Adrenal gland (tissue), 5 donors: ENCODE results near the gene EFHC1.

ENCODE experiments used
- POLR2A ChIP-seq, 2 donors: fragments of 450-650 bp; IDR thresholded peaks; one replicate each; pipeline ENCODE4 v1.6.1; 2017; ENCODE audit warnings: antibody characterized with exemption in 2 of 2, mild to moderate bottlenecking in 2 of 2, moderate library complexity in 1 of 2
- TF ChIP-seq, protein P1 (sequence below), 6 experiments: fragments of 450-650 bp in 4 of 6; fragments of 200-600 bp in 2 of 6; sonication (generic) in 1 of 6; IDR thresholded peaks; 1 replicate in 5 of 6; 2 replicates in 1 of 6; pipeline versions ENCODE4 v1.5.1 to v1.8.0; 2016 to 2021; ENCODE audit warnings: antibody characterized with exemption in 6 of 6, mild to moderate bottlenecking in 2 of 6, moderate library complexity in 1 of 6
- donor health status: DM: no; HTN: no; CAD: no.

DNA sequence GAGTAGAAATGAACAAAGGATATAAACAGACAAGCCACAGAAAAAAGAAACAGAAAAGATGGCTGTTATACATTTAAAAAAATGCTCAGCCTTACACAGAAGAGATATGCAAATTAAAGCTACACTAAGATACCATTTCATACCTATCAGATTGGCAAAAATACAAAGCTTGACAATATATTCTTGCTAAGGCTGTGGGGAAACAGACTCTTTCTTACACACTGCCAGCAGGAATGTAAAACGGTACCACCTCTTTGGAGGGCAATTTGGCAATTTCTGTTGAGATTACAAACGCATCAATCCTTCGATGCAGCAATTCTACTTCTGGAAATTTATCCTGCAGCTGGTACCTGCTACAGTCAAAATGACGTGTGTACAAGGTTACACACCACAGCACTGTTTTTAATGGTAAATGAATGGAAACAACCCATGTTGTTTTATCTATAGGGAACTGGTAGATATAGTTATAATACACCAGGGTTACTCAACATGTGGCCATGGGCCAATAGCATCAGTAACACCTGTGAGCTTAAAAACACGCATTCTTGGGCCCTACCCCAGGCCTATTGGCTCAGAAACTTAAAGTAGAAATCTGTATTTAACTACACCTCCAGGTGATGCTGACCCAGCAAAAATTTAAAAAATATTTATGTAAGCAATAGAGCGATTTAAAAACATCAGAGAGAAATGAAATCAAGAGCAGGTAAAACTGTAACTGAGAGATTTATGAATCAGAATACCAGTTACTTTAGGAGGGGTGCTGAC lies 103.4 kb downstream of the EFHC1 start:
- TF ChIP-seq, protein P1, sequence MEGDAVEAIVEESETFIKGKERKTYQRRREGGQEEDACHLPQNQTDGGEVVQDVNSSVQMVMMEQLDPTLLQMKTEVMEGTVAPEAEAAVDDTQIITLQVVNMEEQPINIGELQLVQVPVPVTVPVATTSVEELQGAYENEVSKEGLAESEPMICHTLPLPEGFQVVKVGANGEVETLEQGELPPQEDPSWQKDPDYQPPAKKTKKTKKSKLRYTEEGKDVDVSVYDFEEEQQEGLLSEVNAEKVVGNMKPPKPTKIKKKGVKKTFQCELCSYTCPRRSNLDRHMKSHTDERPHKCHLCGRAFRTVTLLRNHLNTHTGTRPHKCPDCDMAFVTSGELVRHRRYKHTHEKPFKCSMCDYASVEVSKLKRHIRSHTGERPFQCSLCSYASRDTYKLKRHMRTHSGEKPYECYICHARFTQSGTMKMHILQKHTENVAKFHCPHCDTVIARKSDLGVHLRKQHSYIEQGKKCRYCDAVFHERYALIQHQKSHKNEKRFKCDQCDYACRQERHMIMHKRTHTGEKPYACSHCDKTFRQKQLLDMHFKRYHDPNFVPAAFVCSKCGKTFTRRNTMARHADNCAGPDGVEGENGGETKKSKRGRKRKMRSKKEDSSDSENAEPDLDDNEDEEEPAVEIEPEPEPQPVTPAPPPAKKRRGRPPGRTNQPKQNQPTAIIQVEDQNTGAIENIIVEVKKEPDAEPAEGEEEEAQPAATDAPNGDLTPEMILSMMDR (IDR thresholded peaks at IDR 0.05), result no peak
- no peak for TF ChIP-seq POLR2A (IDR thresholded peaks at IDR 0.05)
